ENCODE results near the gene SRPK2.
"Not testable (repeated sequence)": the region's sequence is repeated elsewhere in the genome, so short reads cannot be mapped to it uniquely, and the experiment has no call there.

DNA sequence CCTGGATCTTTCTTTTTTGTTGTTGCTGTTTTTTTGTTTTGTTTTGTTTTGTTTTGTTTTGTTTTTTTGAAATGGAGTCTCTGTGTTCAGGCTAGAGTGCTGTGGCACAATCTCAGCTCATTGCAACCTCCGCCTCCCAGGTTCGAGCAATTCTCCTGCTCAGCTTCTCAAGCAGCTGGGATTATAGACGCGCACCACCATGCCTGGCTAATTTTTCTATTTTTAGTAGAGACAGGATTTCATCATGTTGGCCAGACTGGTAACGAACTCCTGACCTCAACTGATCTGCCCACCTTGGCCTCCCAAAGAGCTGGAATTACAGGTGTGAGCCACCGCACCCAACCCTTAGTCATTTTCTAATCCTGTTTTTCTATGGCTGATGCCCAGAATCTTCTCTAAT, 94.2 kb downstream of the SRPK2 start:
- TF ChIP-seq, protein P1, sequence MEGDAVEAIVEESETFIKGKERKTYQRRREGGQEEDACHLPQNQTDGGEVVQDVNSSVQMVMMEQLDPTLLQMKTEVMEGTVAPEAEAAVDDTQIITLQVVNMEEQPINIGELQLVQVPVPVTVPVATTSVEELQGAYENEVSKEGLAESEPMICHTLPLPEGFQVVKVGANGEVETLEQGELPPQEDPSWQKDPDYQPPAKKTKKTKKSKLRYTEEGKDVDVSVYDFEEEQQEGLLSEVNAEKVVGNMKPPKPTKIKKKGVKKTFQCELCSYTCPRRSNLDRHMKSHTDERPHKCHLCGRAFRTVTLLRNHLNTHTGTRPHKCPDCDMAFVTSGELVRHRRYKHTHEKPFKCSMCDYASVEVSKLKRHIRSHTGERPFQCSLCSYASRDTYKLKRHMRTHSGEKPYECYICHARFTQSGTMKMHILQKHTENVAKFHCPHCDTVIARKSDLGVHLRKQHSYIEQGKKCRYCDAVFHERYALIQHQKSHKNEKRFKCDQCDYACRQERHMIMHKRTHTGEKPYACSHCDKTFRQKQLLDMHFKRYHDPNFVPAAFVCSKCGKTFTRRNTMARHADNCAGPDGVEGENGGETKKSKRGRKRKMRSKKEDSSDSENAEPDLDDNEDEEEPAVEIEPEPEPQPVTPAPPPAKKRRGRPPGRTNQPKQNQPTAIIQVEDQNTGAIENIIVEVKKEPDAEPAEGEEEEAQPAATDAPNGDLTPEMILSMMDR (IDR thresholded peaks at IDR 0.05) = not testable (repeated sequence)
- TF ChIP-seq POLR2A (IDR thresholded peaks at IDR 0.05) = not testable (repeated sequence)
